ENCODE measurements around the gene C6orf15. TPM values are rescaled to one million over a fixed set of nuclear protein-coding genes. Genes with fewer than 3 reads are reported as not detected.

The C6orf15 gene
- total RNA-seq, 1 experiment from 2014 or later, result not detected

DNA sequence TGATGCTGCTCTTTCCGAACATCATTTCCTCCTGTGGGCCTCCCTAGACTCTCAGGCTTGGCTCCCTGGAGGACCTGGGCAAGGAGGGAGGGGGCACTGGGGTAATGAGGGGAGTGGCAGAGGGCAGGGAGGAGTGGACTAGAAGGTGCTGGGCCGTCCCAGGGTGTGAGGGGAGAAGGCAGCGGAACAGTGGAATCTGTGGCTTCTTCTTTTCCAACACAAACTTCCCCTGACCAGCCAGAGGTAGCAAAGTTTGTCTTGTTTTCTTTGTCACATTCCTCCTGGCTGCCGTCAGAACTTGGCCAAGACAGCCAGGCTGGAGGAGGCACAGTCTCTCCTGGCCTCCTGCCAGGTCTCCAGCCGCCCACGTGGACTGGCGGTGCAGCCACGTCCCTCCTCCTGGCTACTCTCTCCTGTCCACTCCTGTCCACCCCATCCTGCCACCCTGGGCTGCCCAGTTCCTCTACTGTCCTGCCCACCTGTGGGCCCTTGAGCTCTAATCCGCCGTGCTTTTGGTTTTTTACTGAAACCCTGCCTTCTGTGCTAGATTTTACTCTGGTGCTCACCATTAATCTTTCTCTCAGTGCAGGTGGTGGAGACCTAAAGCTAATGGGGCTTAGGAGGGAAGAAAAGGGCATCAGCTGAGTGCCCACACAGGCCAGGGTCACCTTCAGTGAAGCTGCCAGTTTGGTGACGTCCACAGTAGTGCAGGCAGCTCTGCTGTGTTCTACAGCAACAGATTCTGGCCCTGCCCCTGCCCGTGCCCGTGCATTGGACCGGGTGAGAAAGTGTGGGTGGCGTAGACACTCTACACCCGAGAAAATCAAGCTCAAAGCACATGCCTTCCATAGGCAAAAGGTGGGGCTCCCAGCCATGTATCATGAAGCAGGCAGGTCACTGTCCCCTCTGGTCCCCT, 10.7 kb upstream of the C6orf15 start:
- in situ Hi-C loops (cut with HindIII; ENCODE audit: low pct_unique_long_range_greater_than_20kb, low sequenced_read_pairs), result no loop called here
- Histone ChIP-seq H3K4me1 (ENCODE audit: control insufficient read depth, insufficient read depth, low read length) (peaks cover 20% of the 10 kb centered on the region), H3K9me3 (ENCODE audit: control insufficient read depth, insufficient read depth, low read depth, low read length) (no peaks in the 10 kb centered on the region), H3K4me3 (ENCODE audit: low read depth in 2 of 2, low read length in 2 of 2) (0 out of 4 replicates have a peak overlapping the region, but pooled peaks of 1 of the 2 experiments have one; percentile 0), H3K36me3 (ENCODE audit: control insufficient read depth, insufficient read depth, low read length) (no peaks in the 10 kb centered on the region), H3K27ac (ENCODE audit: low read length) (peak overlapping the region; percentile 62; the same call in 1 of the 2 replicates), H3K27me3 (ENCODE audit: control insufficient read depth, insufficient read depth, low read length) (no peaks in the 10 kb centered on the region)
- ChIA-PET POLR2A (no interaction called here), CTCF (no interaction called here)
- peak; percentile 80 for ATAC-seq
- DNase-seq (ENCODE audit: low read depth, low spot score), result no peak
- intact Hi-C loops (cut with micrococcal nuclease; ENCODE audit: unreplicated experiment), result no loop called here
- no TSS peak for BruUV-seq (replicated peaks)
- TF ChIP-seq TCF7L2 (IDR thresholded peaks at IDR 0.05; ENCODE audit: low read depth, low read length) (no peak), POLR2AphosphoS5 (IDR thresholded peaks at IDR 0.05; ENCODE audit: low read depth, low read length) (peak; percentile 52; the same call in 1 of the 2 replicates)

DNA sequence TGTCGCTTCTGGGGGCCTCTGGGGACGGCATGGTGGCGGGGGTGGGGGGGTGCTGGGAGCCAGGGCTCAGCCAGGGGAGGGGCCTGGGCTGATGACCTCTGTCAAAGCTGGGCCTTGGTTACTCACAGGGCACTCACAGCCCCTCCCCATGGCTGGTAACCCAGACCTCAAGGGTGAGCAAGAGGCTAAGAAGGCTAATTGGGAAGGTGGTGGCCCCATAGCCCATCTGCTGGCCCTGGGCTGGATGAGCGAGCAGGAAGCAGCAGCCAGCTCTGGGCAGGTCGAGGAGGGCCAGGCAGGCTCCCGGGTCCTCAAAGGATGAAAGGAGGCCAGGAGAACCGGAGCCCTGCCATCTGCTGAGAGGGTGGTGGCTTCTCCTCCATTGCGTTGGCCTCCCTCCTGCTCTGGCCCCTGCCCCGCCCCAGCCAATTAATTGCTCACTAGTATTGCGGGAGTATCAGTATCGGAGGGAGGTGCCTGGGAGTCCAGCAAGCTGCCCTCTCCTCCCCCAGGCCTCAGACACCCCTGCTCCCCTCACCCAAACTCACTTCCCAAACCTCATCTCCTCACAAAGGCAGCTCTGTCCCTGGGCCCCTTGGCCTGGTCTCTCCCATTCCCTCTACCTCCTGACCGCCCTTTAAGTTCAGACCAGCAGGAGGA, 8.9 kb upstream of the C6orf15 start:
- TF ChIP-seq POLR2AphosphoS5 (IDR thresholded peaks at IDR 0.05; ENCODE audit: low read depth, low read length), result no peak
- TF ChIP-seq TCF7L2 (IDR thresholded peaks at IDR 0.05; ENCODE audit: low read depth, low read length), result no peak
- TF ChIP-seq SIN3A (IDR thresholded peaks at IDR 0.05; ENCODE audit: borderline replicate concordance, insufficient read depth, low read depth, low read length), result no peak
- TF ChIP-seq, protein P1, sequence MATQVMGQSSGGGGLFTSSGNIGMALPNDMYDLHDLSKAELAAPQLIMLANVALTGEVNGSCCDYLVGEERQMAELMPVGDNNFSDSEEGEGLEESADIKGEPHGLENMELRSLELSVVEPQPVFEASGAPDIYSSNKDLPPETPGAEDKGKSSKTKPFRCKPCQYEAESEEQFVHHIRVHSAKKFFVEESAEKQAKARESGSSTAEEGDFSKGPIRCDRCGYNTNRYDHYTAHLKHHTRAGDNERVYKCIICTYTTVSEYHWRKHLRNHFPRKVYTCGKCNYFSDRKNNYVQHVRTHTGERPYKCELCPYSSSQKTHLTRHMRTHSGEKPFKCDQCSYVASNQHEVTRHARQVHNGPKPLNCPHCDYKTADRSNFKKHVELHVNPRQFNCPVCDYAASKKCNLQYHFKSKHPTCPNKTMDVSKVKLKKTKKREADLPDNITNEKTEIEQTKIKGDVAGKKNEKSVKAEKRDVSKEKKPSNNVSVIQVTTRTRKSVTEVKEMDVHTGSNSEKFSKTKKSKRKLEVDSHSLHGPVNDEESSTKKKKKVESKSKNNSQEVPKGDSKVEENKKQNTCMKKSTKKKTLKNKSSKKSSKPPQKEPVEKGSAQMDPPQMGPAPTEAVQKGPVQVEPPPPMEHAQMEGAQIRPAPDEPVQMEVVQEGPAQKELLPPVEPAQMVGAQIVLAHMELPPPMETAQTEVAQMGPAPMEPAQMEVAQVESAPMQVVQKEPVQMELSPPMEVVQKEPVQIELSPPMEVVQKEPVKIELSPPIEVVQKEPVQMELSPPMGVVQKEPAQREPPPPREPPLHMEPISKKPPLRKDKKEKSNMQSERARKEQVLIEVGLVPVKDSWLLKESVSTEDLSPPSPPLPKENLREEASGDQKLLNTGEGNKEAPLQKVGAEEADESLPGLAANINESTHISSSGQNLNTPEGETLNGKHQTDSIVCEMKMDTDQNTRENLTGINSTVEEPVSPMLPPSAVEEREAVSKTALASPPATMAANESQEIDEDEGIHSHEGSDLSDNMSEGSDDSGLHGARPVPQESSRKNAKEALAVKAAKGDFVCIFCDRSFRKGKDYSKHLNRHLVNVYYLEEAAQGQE (IDR thresholded peaks at IDR 0.05; ENCODE audit: insufficient read depth in 1 of 2, low read depth in 2 of 2, low read length in 1 of 2), result no peak
- TF ChIP-seq, protein P2, sequence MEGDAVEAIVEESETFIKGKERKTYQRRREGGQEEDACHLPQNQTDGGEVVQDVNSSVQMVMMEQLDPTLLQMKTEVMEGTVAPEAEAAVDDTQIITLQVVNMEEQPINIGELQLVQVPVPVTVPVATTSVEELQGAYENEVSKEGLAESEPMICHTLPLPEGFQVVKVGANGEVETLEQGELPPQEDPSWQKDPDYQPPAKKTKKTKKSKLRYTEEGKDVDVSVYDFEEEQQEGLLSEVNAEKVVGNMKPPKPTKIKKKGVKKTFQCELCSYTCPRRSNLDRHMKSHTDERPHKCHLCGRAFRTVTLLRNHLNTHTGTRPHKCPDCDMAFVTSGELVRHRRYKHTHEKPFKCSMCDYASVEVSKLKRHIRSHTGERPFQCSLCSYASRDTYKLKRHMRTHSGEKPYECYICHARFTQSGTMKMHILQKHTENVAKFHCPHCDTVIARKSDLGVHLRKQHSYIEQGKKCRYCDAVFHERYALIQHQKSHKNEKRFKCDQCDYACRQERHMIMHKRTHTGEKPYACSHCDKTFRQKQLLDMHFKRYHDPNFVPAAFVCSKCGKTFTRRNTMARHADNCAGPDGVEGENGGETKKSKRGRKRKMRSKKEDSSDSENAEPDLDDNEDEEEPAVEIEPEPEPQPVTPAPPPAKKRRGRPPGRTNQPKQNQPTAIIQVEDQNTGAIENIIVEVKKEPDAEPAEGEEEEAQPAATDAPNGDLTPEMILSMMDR (IDR thresholded peaks at IDR 0.05), result no peak
- H3K9me3 ChIP-seq (ENCODE audit: control insufficient read depth, insufficient read depth, low read depth, low read length), result no peaks in the 10 kb centered on the region
- no peak overlapping the region for H3K27ac ChIP-seq (ENCODE audit: low read length)
- ChIA-PET POLR2A (no interaction called here), CTCF (interaction anchor here (0.5 kb wide), 1 partner anchor 207 kb away, joined by 3 read pairs; no protein-coding TSS in a partner anchor)
- H3K36me3 ChIP-seq (ENCODE audit: control insufficient read depth, insufficient read depth, low read length), result no peaks in the 10 kb centered on the region
- peaks cover 19% of the 10 kb centered on the region for H3K4me1 ChIP-seq (ENCODE audit: control insufficient read depth, insufficient read depth, low read length)
- BruUV-seq (replicated peaks), result no TSS peak
- H3K4me3 ChIP-seq (ENCODE audit: low read depth in 2 of 2, low read length in 2 of 2), result no peak overlapping the region
- DNase-seq (ENCODE audit: low read depth, low spot score) (no peak), ATAC-seq (no peak)
- in situ Hi-C loops (cut with HindIII; ENCODE audit: low pct_unique_long_range_greater_than_20kb, low sequenced_read_pairs), result no loop called here
- intact Hi-C loops (cut with micrococcal nuclease; ENCODE audit: unreplicated experiment), result no loop called here
- no peaks in the 10 kb centered on the region for H3K27me3 ChIP-seq (ENCODE audit: control insufficient read depth, insufficient read depth, low read length)
